ENCODE data around the gene FABP6.

FABP6 gene

GRCh38 chr5:160272889-160273288, 43.6 kb downstream of the FABP6 start:
- no peak for TF ChIP-seq CTCF (IDR thresholded peaks at IDR 0.05; ENCODE audit: low read depth, low read length)
- no peak for DNase-seq (ENCODE audit: low read depth in 2 of 2)
- no peak overlapping the region for H3K4me3 ChIP-seq (replicated peaks in 1 of 2; ENCODE audit: low read depth in 2 of 2, low read length in 2 of 2)

GRCh38 chr5:160274483-160274931, 45.2 kb downstream of the FABP6 start:
- no peak for DNase-seq (ENCODE audit: low read depth in 2 of 2)
- no peak overlapping the region for H3K4me3 ChIP-seq (replicated peaks in 1 of 2; ENCODE audit: low read depth in 2 of 2, low read length in 2 of 2)
- TF ChIP-seq CTCF (IDR thresholded peaks at IDR 0.05; ENCODE audit: low read depth, low read length), result no peak

- no peak for DNase-seq (ENCODE audit: low read depth in 2 of 2)
- no peak for TF ChIP-seq CTCF (IDR thresholded peaks at IDR 0.05; ENCODE audit: low read depth, low read length)
- H3K4me3 ChIP-seq (replicated peaks in 1 of 2; ENCODE audit: low read depth in 2 of 2, low read length in 2 of 2), result no peak overlapping the region
Measured at GRCh38 chr5:160278343-160278742, 49.0 kb downstream of the FABP6 start.

GRCh38 chr5:160280384-160281095, 51.2 kb downstream of the FABP6 start:
- H3K4me3 ChIP-seq (replicated peaks in 1 of 2; ENCODE audit: low read depth in 2 of 2, low read length in 2 of 2), result no peak overlapping the region
- DNase-seq (ENCODE audit: low read depth in 2 of 2), result no peak
- no peak for TF ChIP-seq CTCF (IDR thresholded peaks at IDR 0.05; ENCODE audit: low read depth, low read length)

- no peak for TF ChIP-seq CTCF (IDR thresholded peaks at IDR 0.05; ENCODE audit: low read depth, low read length)
- DNase-seq (ENCODE audit: low read depth in 2 of 2), result no peak
- H3K4me3 ChIP-seq (replicated peaks in 1 of 2; ENCODE audit: low read depth in 2 of 2, low read length in 2 of 2), result no peak overlapping the region
Measured at GRCh38 chr5:160281275-160281674, 52.0 kb downstream of the FABP6 start.

GRCh38 chr5:160284291-160284873, 55.1 kb downstream of the FABP6 start:
- DNase-seq (ENCODE audit: low read depth in 2 of 2), result no peak
- H3K4me3 ChIP-seq (replicated peaks in 1 of 2; ENCODE audit: low read depth in 2 of 2, low read length in 2 of 2), result no peak overlapping the region
- no peak for TF ChIP-seq CTCF (IDR thresholded peaks at IDR 0.05; ENCODE audit: low read depth, low read length)
